ENCODE measurements around the gene GALNS.

GRCh38 chr16:88810166-88810911 lies 46.4 kb downstream of the GALNS start:
- no peak for TF ChIP-seq CTCF (conservative IDR thresholded peaks at IDR 0.05; ENCODE audit: low read depth in 2 of 2)
- no peak for TF ChIP-seq EZH2 (IDR thresholded peaks at IDR 0.05; ENCODE audit: low read depth, unreplicated experiment)
- TF ChIP-seq POLR2AphosphoS5 (IDR thresholded peaks at IDR 0.05; ENCODE audit: low read depth): no peak
- TF ChIP-seq EZH2phosphoT487 (IDR thresholded peaks at IDR 0.05; ENCODE audit: unreplicated experiment): no peak
- TF ChIP-seq ZNF462 (CRISPR knock-in tag; IDR thresholded peaks at IDR 0.05): no peak
- TF ChIP-seq JUNB (IDR thresholded peaks at IDR 0.05; ENCODE audit: unreplicated experiment): no peak

Measured in GM23338 (cell line).